ENCODE data around the gene TBC1D19.
"Not testable (repeated sequence)": the region's sequence is repeated elsewhere in the genome, so short reads cannot be mapped to it uniquely, and the experiment has no call there.

TBC1D19 gene

GRCh38 chr4:26601204-26601603 is 17.3 kb downstream of the TBC1D19 start:
- no peak for DNase-seq (ENCODE audit: low read depth in 2 of 2)

GRCh38 chr4:26607776-26608175 is 23.9 kb downstream of the TBC1D19 start:
- DNase-seq (ENCODE audit: low read depth in 2 of 2), result no peak

- no peak for DNase-seq (ENCODE audit: low read depth in 2 of 2)
These were observed 25.5 kb downstream of the TBC1D19 start for GRCh38 chr4:26609391-26609790.

GRCh38 chr4:26609868-26610267 is 26.0 kb downstream of the TBC1D19 start:
- no peak for DNase-seq (ENCODE audit: low read depth in 2 of 2)

- DNase-seq (ENCODE audit: low read depth in 2 of 2), result no peak
These were observed 27.5 kb downstream of the TBC1D19 start for GRCh38 chr4:26611372-26611771.

- no peak for DNase-seq (ENCODE audit: low read depth in 2 of 2)
These were observed 28.0 kb downstream of the TBC1D19 start for GRCh38 chr4:26611885-26612284.

- no peak for DNase-seq (ENCODE audit: low read depth in 2 of 2)
These were observed 29.4 kb downstream of the TBC1D19 start for GRCh38 chr4:26613237-26613636.

- no peak for DNase-seq (ENCODE audit: low read depth in 2 of 2)
These were observed 29.9 kb downstream of the TBC1D19 start for GRCh38 chr4:26613735-26614134.

GRCh38 chr4:26619784-26620183 is 35.9 kb downstream of the TBC1D19 start:
- DNase-seq (ENCODE audit: low read depth in 2 of 2), result no peak

GRCh38 chr4:26621366-26621765 is 37.5 kb downstream of the TBC1D19 start:
- DNase-seq (ENCODE audit: low read depth in 2 of 2), result no peak

GRCh38 chr4:26622913-26623312 is 39.0 kb downstream of the TBC1D19 start:
- DNase-seq (ENCODE audit: low read depth in 2 of 2), result no peak

- not testable (repeated sequence) for DNase-seq (ENCODE audit: low read depth in 2 of 2)
These were observed 42.8 kb downstream of the TBC1D19 start for GRCh38 chr4:26626658-26627057.

- DNase-seq (ENCODE audit: low read depth in 2 of 2), result no peak
These were observed 49.0 kb downstream of the TBC1D19 start for GRCh38 chr4:26632916-26633315.

- DNase-seq (ENCODE audit: low read depth in 2 of 2), result no peak
These were observed 50.4 kb downstream of the TBC1D19 start for GRCh38 chr4:26634237-26634636.

- DNase-seq (ENCODE audit: low read depth in 2 of 2), result no peak
These were observed 52.6 kb downstream of the TBC1D19 start for GRCh38 chr4:26636458-26636857.

- DNase-seq (ENCODE audit: low read depth in 2 of 2), result not testable (repeated sequence)
These were observed 56.8 kb downstream of the TBC1D19 start for GRCh38 chr4:26640639-26641038.

GRCh38 chr4:26647523-26648224 is 63.8 kb downstream of the TBC1D19 start:
- no peak for DNase-seq (ENCODE audit: low read depth in 2 of 2)

GRCh38 chr4:26648260-26648659 is 64.4 kb downstream of the TBC1D19 start:
- DNase-seq (ENCODE audit: low read depth in 2 of 2), result no peak

- no peak for DNase-seq (ENCODE audit: low read depth in 2 of 2)
These were observed 76.4 kb downstream of the TBC1D19 start for GRCh38 chr4:26660261-26660660.

- DNase-seq (ENCODE audit: low read depth in 2 of 2), result no peak
These were observed 80.0 kb downstream of the TBC1D19 start for GRCh38 chr4:26663888-26664287.

- no peak for DNase-seq (ENCODE audit: low read depth in 2 of 2)
These were observed 87.1 kb downstream of the TBC1D19 start for GRCh38 chr4:26670903-26671537.

GRCh38 chr4:26679040-26679695 is 95.3 kb downstream of the TBC1D19 start:
- not testable (repeated sequence) for DNase-seq (ENCODE audit: low read depth in 2 of 2)

- DNase-seq (ENCODE audit: low read depth in 2 of 2), result no peak
These were observed 98.6 kb downstream of the TBC1D19 start for GRCh38 chr4:26682436-26682835.

All from stimulated activated CD8-positive, alpha-beta memory T cell treated with anti-CD3 and anti-CD28 coated beads, Interleukin-15, amount 100 ng/mL, for 4 hours (primary cell).